HG03103 (cell line): Measurements from ENCODE around the gene EHMT1.
"Not testable (repeated sequence)": the region's sequence is repeated elsewhere in the genome, so short reads cannot be mapped to it uniquely, and the experiment has no call there.

Experiments used
- ATAC-seq: cut with Tn5 transposase; IDR thresholded peaks from one replicate; pipeline ENCODE4 v1.9.1; 2021; ENCODE audit warnings: low read depth; ENCODE audit not compliant: unreplicated experiment

Gene EHMT1

DNA sequence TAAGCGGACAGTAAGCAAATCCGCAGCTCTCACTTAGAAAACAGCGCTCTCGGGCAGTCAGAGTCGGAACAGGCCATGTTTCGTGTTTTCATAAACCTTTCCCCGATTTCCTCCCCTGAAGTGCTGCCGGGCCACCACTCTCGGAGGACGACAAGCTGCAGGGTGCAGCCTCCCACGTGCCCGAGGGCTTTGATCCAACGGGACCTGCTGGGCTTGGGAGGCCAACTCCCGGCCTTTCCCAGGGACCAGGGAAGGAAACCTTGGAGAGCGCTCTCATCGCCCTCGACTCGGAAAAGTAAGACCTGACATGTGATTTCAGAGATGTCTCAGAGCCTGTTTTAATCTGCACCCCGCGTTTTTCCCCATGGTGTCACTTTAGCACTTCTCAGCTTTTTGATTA is 159.0 kb downstream of the EHMT1 start:
- ATAC-seq = no peak

DNA sequence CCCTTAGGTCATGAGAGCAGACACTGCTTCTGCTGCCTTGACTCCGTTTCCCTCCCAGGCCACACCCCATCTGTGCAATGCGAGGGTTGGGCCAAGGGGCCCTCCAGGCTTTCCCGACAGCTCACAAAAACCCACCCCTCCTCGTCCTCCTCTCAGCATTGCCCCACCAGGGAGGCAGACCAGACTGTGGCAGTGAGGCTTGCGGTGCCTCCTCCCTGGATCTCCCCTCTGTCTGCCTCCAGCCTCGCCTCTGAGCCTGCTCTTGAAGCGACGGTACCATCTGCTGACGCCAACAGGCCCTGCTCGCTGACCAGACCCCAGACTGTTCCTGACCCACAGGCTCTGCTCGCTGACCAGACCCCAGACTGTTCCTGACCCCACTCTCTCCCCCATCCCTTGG is 159.5 kb downstream of the EHMT1 start:
- no peak for ATAC-seq

DNA sequence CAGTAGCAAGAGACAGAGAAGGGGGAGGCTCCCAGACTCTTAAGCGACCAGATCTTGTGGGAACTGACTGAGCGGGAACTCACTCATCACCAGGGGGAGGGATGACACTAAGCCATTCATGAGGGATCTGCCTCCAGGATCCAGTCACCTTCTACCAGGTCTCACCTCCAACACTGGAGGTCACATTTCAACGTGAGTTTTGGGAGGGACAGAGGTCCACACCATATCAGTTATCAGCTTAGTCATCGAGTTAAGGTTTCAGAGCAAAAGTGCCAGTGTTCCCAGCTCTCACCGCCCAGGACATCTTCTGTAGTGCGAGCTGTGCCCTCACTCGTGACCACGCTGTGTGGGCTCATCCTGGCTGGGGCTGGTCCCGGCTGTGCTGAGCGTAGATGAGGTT is 160.1 kb downstream of the EHMT1 start:
- no peak for ATAC-seq

DNA sequence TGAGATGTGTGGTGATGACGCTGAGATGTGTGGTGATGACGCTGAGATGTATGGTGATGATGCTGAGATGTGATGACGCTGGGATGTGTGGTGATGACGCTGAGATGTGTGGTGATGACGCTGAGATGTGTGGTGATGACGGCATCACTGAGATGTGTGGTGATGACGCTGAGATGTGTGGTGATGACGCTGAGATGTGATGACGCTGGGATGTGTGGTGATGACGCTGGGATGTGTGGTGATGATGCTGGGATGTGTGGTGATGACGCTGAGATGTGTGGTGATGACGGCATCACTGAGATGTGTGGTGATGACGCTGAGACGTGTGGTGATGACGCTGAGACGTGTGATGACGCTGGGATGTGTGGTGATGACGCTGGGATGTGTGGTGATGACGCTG is 161.2 kb downstream of the EHMT1 start:
- not testable (repeated sequence) for ATAC-seq

DNA sequence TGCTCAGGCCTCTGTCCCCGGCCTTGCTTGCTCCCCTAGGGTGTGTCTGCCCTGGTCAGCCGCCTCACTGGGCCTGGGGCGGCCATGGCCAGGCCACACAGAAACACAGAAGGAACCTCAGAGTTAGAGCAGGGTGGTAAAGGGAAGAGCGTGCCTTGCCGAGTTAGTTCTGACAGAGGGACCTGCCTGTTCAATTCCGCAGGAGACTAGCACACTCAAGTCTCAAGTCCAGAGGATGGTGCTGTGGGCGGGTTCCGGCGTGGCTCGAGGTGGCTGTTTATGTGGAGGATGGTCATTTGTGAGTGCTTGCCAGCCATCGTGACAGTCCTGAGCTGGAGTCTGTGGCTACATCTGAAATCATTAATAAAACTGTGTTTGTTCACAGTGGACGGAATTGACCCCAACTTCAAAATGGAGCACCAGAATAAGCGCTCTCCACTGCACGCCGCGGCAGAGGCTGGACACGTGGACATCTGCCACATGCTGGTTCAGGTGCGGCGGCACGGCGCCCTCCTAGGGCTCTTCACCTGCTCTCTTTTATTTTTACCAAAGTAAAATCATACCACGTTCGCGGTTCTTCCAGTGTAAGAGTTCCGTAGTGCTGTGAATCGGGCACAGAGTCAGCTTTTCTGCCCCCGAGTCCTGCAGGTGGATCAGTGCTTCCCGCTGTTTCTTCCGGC is 163.2 kb downstream of the EHMT1 start:
- ATAC-seq = no peak

DNA sequence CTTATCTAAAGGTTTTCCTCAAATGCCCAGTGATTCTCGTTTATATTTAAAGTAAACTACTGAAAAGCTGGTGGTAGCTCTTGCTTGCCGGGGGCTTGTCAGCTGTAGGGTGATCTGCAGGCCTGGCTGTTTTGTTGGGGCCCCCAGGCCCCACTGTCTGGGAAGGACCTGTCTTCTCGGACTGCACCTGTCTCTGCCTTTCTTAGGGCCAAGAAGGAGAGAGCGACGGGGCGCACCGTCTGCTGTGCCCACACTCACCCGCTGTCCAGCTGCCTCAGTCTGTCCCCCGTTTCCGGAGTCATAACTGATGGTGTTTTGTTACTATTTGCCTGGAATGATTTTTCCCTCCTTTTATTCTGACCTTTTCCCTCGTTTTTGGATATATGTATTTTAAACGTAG is 164.7 kb downstream of the EHMT1 start:
- no peak for ATAC-seq

DNA sequence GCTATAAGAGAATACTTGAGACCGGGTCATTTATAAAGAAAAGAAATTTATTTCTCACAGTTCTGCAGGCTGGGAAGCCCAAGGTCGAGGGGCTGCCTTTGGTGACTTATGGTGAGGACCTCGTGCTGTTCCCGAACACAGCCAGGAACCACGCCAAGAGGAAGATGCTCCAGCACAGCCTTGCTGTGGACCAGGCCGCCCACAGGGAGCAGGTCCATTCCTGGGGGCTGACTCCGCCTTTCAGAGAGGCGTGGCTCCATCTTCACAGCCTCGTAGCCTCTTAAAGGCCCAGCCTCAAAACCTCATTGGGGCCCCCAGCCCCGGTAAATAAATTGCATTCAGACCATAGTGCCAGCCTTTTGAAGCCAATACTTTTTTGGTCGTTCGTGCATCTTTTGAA is 165.2 kb downstream of the EHMT1 start:
- ATAC-seq = no peak

DNA sequence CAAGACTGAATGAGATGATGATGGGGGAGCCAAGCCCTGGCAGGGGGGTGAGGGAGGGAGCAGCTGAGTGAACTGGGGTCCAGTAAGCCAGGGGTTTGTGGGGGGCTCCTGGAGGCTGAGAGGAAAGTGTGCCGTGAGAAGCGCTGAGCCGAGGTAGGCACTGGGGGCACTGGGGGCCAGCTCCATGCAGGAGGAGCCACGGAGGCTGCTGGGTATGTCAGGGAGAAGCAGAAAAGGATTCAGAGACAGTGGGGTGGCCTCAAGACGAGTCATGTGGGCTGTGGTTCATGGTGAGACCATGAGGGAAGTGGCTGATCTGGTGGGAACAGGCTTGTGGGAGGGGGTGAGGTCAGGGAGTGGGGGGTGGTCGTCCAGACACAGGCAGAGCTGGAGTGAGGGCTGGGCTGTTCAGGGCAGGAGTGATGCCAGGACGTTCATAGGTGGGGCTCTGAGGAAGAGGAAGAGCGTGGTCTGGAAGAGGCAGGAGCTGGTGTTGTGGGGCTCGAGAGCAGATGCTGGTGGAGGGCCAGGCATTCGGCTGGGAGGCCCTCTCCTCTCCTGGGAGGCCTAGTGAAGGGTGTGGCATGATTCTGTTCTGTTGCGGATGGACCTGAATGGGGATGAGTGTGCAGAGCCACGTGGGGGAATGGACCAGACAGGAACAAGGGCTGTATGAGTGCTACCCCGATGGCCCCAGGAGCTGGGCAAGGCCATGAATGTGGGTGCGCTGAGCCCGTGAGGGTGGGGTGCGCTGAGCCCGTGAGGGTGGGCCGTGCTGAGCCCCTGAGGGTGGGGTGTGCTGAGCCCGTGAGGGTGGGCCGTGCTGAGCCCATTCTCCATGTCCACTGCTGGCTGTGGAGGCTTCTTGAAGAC is 166.1 kb downstream of the EHMT1 start:
- no peak for ATAC-seq

DNA sequence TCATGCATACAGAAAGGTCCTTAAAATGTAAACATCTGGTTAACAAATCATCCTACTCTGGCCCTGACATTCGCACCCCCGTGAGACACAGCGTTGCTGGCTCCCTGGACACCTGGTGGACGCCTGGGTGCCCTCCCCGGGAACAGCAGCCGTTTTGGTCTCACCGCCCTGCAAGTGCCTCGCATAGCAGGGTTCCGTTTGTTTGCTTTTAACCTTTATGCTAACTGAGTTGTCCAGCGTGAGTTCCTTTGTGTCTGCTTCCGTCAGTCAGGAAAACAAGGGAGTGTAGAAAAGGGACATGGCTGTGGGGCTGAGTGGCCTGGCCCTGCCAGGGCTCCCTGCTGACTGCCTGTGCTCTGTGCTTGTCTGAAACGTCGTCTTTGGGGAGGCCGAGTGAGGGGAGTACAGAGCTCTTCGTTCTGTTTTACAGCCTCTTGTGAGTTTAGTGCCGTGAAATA is 166.9 kb downstream of the EHMT1 start:
- ATAC-seq = no peak

DNA sequence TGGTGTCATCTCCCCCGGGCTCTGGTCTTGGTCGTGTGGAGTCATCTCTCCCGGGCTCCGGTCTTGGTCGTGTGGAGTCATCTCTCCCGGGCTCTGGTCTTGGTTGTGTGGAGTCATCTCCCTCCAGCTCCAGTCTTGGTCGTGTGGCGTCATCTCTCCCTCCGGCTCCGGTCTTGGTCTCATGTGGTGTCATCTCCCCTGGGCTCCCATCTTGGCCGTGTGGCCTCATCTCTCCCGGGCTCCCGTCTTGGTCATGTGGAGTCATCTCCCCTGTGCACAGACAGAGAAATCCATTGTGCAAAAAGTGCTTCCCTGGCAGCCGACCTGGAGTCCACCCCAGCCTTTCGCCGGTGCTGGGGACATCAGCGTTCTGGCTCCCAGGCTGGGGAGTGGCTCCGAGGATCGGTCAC is 167.7 kb downstream of the EHMT1 start:
- ATAC-seq = no peak

DNA sequence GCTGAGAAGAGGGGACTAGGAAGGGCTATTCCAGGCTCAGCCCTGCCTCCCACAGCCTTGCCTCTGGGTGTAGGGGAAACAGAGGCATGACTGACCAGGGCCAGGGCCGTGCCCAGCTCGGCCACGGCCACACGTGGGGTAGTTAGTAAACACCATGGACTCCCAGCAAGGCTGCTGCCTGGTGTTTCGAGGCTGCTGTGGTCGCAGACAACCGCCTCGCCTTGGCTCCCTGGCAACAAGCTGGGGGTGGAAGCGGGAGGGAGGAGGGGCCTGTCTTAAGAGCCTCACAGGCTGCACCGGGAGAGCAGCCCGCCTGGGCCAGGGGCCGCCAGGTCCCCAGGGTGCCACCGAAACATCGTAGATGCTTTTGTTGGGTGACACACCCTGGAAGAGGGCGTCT is 168.6 kb downstream of the EHMT1 start:
- no peak for ATAC-seq

DNA sequence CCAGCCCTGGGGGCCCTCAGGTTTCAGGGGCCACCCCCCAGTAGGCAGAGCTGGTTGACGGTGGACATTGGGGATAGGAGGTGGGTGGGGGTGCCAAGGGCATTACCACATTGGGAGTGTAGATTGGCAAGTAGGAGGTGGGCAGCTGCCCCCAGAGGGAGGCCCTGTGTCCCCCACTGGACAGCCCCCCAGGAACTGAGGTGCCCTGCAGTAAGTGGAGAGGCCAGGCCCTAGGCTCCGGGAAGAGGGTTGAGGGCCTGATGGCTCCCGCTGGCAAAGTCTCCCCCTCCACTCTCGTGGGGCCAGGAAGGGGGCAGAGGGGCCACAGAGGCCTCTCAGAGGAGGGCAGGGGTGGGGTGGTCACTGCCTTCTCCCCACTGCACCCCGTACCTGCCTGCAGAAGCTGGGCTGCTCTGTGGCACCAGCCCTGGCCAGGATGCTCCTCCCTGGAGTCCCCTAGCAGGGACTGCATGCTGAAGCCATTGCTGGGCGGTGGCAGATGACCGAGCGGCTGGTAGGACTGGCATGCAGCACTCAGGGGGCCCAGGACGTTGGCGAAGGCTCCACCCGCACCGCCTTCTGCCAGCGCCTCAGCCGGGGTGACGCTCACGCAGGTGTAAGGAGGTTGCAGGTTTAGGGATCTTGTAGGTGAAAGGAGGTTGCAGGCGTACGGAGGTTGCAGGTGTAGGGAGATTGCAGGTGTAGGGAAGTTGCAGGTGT is 169.1 kb downstream of the EHMT1 start:
- ATAC-seq = no peak

DNA sequence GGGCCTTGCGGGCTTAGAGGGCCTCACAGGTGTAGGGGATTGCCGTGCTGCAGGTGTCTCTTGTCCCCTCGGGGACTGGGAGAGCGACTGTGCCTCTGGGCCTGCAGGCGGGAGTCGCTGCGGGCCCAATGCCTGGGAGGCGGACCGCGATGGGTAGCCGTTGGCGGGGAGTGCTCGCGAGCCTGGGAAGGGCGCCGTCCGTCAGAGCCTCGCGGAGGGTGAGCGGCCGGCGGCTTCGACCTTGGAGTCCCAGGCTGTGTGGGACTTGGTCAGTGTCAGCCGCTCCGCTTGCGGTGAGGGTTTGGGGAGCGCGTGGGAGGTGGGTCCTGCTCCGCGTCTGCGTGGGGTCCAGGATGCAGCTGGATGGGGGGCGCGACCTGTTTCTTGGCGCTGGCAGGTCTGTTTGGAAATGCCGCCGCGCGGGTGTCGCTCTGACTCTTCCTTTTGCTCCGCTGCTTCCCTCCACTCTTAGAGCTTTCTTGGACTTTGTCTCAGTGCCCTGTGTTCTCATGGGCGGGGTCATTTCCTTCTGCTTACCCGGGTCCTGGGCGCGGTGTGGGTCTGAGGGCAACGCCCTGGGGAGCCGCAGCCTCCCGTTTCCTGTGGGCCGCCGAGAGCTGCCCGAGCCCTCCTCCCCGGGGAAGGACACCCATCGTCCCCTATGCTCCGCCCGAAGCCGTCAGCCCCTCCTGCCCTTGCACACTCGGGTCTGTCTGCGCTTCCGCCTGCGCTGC is 169.9 kb downstream of the EHMT1 start:
- ATAC-seq = no peak

DNA sequence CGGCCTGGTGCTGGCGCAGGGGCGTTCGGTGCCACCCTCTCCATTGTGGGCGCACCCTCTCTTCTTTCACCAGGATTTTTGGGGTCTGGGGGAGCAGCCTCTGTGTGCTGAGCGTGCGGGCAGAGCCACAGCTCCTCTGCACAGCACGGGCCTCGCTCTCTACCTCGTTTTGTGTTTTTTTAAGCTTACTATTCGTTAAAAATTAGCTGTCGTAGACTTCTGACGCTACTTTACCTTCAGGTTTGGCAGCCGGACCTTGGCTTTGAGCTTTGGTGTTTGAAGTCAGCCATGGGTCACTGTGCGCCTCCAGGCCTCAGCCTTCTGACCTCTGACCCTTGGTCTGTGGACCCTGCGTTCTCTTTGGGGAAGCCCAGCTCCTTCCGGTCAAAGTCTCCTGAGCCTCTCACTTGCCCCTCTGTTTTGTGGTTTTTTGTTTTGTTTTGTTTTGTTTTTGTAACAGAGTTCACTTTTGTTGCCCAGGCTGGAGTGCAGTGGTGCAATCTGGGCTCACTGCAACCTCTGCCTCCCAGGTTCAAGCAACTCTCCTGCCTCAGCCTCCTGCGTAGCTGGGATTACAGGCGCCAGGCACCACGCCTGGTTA is 170.6 kb downstream of the EHMT1 start:
- no peak for ATAC-seq

DNA sequence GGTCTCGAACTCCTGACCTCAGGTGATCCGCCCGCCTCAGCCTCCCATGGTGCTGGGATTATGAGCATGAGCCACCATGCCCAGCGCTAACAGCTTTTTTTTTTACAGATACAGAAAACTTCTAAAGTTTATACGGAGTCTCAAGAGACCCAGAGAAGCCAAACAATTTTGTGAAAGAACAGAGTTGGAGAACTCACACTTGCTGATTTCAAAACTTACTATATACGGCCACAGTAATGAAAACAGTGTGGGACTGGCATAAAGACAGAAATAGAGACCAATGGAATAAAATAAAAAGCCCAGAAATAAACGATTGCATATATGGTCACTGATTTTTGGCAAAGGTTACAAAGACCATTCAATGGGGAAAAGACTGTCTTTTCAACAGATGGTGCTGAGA is 173.1 kb downstream of the EHMT1 start:
- no peak for ATAC-seq

DNA sequence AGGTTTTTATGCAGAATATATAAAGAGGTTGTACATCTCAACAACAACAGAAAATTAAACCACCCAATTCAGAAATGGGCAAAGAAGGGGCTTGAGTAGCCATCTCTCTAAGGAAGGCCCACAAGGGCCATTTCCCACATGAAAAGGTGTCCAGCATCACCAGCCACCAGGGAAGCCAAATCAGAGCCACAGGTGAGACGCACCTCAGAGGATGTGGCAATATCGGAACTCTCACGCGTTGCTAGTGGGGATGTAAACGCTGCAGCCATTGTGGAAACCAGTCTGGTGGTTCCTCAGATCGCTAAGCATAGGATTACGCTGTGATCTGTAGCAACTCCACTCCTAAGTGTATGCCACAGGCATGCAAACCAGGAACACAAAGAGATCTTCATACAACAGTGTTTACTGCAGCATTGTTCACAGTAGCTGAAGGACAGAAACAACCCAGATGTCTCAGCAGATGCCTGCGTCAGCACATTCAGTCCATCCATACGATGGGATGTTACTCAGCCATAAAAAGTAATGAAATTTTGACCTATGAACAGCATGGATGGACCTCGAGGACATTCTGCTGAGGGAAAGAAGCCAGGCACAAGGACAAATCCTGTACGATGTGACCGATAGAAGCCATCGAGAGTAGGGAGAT is 174.5 kb downstream of the EHMT1 start:
- no peak for ATAC-seq

DNA sequence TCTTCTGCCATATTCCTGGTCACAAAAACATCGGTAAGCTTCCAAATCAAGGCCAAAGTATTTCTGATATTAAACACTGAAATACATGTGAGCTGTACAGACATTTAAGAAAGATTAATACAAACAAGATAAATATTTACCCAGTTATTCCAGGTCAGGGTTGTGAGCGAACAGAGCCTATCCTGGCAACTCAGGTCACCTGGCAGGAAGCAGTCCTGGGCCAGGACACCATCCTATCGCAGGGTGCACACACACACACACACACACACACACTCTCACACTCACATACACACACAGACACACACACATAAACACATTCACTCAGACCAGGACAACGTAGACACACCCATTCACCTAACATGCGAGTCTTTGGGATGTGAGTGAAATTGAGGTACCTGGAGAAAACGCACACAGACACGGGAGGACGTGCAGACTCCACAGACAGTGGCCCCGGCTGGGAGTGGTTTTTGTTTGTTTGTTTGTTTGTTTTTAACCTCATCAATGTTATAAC is 176.4 kb downstream of the EHMT1 start:
- no peak for ATAC-seq

DNA sequence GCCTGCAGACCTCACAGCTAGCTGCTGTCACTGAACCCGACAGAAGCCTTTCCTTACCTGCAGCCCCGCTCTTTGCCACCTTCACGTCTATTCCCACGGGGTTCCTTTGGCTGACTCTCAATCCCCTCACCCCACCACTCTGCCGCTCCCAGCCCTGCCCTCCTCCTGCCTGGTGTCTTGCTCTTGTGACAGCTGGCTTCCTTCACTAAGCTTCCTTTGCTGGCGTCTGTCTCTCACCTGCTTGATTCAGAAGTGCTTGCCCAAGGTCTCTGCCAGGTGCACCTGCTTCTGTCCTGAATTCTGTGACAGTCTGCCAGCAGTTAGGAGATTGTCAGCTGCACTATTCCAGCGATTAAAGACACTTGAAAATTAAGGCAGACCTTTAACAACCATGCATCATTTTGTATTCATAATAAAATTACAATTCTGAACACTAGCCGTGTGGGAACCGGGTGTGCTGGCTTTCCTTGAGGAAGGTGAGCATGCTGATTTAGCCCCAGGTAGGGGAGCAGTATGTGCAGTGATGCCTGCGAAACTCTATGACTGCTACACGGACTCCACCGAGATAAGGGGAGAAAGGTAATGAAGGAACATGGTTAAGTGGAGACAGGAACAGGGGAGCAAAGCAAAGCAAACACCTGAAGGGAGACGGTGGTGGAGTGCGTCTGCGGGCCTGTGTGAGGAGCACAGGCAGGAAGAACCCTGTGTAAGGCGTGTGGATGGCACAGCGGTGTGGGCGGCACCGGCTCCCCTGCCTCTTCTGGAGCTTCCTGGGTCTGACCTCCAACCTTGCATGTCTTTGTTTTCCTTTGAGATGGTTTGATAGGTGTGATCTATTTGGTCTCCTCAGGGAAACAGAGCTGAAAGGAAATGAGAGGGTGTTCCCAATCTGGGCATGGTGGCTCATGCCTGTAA is 178.7 kb downstream of the EHMT1 start:
- ATAC-seq = no peak

DNA sequence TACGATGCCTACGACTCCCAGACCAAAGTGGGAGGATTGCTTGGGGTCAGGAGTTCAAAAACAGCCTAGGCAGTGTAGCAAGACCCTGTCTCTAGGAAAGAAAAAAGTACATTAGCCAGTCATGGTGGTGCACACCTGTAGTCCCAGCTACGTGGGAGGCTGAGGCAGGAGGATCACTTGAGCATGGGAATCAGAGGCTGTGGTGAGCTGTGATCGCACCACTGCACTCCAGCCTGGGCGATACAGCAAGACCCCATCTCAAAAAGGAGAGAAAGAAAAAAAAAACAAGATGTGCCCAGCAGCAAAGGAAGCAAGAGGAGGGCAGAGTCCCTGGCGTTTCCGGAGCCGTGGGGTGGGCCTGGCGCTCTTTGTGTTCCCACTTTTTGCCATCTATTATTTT is 179.3 kb downstream of the EHMT1 start:
- ATAC-seq = no peak
